HL-60 (cell line): ENCODE measurements around the gene TREH.

Experiments
- GABPA ChIP-seq: IDR thresholded peaks from 2 replicates; pipeline ENCODE4 v1.6.1; 2012; ENCODE audit warnings: low read depth
- TF ChIP-seq, protein P1 (sequence below): IDR thresholded peaks from one replicate; pipeline ENCODE4 v1.5.1; 2011; ENCODE audit warnings: low read length, control low read depth, inconsistent platforms; ENCODE audit not compliant: insufficient read depth
- TF ChIP-seq, protein P2 (sequence below): IDR thresholded peaks from 2 replicates; pipeline ENCODE4 v1.6.1; 2012; ENCODE audit warnings: low read depth; ENCODE audit not compliant: insufficient replicate concordance

GRCh38 chr11:118714816-118715215 is 35.4 kb upstream of the TREH start:
- TF ChIP-seq GABPA, result no peak
- TF ChIP-seq, protein P1, sequence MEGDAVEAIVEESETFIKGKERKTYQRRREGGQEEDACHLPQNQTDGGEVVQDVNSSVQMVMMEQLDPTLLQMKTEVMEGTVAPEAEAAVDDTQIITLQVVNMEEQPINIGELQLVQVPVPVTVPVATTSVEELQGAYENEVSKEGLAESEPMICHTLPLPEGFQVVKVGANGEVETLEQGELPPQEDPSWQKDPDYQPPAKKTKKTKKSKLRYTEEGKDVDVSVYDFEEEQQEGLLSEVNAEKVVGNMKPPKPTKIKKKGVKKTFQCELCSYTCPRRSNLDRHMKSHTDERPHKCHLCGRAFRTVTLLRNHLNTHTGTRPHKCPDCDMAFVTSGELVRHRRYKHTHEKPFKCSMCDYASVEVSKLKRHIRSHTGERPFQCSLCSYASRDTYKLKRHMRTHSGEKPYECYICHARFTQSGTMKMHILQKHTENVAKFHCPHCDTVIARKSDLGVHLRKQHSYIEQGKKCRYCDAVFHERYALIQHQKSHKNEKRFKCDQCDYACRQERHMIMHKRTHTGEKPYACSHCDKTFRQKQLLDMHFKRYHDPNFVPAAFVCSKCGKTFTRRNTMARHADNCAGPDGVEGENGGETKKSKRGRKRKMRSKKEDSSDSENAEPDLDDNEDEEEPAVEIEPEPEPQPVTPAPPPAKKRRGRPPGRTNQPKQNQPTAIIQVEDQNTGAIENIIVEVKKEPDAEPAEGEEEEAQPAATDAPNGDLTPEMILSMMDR, result no peak
- TF ChIP-seq, protein P2, sequence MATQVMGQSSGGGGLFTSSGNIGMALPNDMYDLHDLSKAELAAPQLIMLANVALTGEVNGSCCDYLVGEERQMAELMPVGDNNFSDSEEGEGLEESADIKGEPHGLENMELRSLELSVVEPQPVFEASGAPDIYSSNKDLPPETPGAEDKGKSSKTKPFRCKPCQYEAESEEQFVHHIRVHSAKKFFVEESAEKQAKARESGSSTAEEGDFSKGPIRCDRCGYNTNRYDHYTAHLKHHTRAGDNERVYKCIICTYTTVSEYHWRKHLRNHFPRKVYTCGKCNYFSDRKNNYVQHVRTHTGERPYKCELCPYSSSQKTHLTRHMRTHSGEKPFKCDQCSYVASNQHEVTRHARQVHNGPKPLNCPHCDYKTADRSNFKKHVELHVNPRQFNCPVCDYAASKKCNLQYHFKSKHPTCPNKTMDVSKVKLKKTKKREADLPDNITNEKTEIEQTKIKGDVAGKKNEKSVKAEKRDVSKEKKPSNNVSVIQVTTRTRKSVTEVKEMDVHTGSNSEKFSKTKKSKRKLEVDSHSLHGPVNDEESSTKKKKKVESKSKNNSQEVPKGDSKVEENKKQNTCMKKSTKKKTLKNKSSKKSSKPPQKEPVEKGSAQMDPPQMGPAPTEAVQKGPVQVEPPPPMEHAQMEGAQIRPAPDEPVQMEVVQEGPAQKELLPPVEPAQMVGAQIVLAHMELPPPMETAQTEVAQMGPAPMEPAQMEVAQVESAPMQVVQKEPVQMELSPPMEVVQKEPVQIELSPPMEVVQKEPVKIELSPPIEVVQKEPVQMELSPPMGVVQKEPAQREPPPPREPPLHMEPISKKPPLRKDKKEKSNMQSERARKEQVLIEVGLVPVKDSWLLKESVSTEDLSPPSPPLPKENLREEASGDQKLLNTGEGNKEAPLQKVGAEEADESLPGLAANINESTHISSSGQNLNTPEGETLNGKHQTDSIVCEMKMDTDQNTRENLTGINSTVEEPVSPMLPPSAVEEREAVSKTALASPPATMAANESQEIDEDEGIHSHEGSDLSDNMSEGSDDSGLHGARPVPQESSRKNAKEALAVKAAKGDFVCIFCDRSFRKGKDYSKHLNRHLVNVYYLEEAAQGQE, result no peak
